Subcutaneous abdominal adipose tissue (tissue), 5 donors: Measurements from ENCODE around the gene SLC26A2.
"Not testable (repeated sequence)": the region's sequence is repeated elsewhere in the genome, so short reads cannot be mapped to it uniquely, and the experiment has no call there.

Experiments used
- H3K27ac ChIP-seq: one replicate; pipeline ENCODE4 v1.7.0; 2013; ENCODE audit warnings: low read depth, mild to moderate bottlenecking, inconsistent platforms, low read length, moderate library complexity
- H3K27me3 ChIP-seq, 5 donors: one replicate each; pipeline ENCODE4 v1.7.0; 2013; ENCODE audit warnings: low read length in 5 of 5, inconsistent platforms in 1 of 5; ENCODE audit not compliant: control insufficient read depth in 5 of 5, insufficient read depth in 4 of 5
- H3K36me3 ChIP-seq, 5 donors: one replicate each; pipeline ENCODE4 v1.7.0; 2013; ENCODE audit warnings: low read length in 5 of 5; ENCODE audit not compliant: control insufficient read depth in 5 of 5, insufficient read depth in 5 of 5
- H3K4me1 ChIP-seq, 5 donors: one replicate each; pipeline ENCODE4 v1.7.0; 2013; ENCODE audit warnings: low read length in 5 of 5, mild to moderate bottlenecking in 3 of 5, moderate library complexity in 1 of 5; ENCODE audit not compliant: control insufficient read depth in 5 of 5, insufficient read depth in 5 of 5
- H3K4me3 ChIP-seq, 5 donors: one replicate each; pipeline ENCODE4 v1.7.0; 2013; ENCODE audit warnings: low read length in 5 of 5, low read depth in 1 of 5
- H3K9ac ChIP-seq, 5 donors: one replicate each; pipeline ENCODE4 v1.7.0; 2013; ENCODE audit warnings: low read length in 5 of 5, mild to moderate bottlenecking in 4 of 5, moderate library complexity in 3 of 5
- H3K9me3 ChIP-seq, 5 donors: one replicate each; pipeline ENCODE4 v1.7.0; 2013; ENCODE audit warnings: low read length in 5 of 5; ENCODE audit not compliant: control insufficient read depth in 5 of 5
- donor health status: healthy.
- donor health status: healthy.
- donor health status: healthy.
- donor health status: healthy.
- donor health status: healthy.

The SLC26A2 gene

GRCh38 chr5:150017226-150018005, 56.9 kb downstream of the SLC26A2 start:
- Histone ChIP-seq H3K27me3 (no peaks in the 10 kb centered on the region), H3K4me1 (peaks cover 0 to 13% (median 0%) of the 10 kb centered on the region in 5 donors), H3K9me3 (peaks cover 0 to 15% (median 0%) of the 10 kb centered on the region in 5 donors), H3K4me3 (no peak overlapping the region), H3K9ac (no peak overlapping the region), H3K27ac (no peak overlapping the region), H3K36me3 (peaks cover 69 to 93% (median 79%) of the 10 kb centered on the region in 5 donors)

- H3K27me3 ChIP-seq: no peaks in the 10 kb centered on the region
- no peak overlapping the region for H3K4me3 ChIP-seq
- H3K9ac ChIP-seq: no peak overlapping the region
- H3K4me1 ChIP-seq: peaks cover 0 to 42% (median 0%) of the 10 kb centered on the region in 5 donors
- no peak overlapping the region for H3K27ac ChIP-seq
- H3K9me3 ChIP-seq: peaks cover 0 to 11% (median 0%) of the 10 kb centered on the region in 5 donors
- H3K36me3 ChIP-seq: peaks cover 56 to 88% (median 76%) of the 10 kb centered on the region in 5 donors
Observed at GRCh38 chr5:150020249-150020648, 59.7 kb downstream of the SLC26A2 start.

GRCh38 chr5:150021491-150022157, 61.1 kb downstream of the SLC26A2 start:
- Histone ChIP-seq H3K27me3 (no peaks in the 10 kb centered on the region), H3K36me3 (peaks cover 55 to 88% (median 73%) of the 10 kb centered on the region in 5 donors), H3K4me3 (peak overlapping the region in 2 of 5 donors; percentile 8 to 23), H3K4me1 (peaks cover 0 to 43% (median 0%) of the 10 kb centered on the region in 5 donors), H3K27ac (peak overlapping the region; percentile 74), H3K9ac (peak overlapping the region in 1 of 5 donors; percentile 15), H3K9me3 (peaks cover 0 to under 1% (median 0%) of the 10 kb centered on the region in 5 donors)

GRCh38 chr5:150022158-150022531, 61.6 kb downstream of the SLC26A2 start:
- peaks cover 0 to 43% (median 0%) of the 10 kb centered on the region in 5 donors for H3K4me1 ChIP-seq
- peak overlapping the region; percentile 74 for H3K27ac ChIP-seq
- peaks cover 59 to 92% (median 78%) of the 10 kb centered on the region in 5 donors for H3K36me3 ChIP-seq
- H3K4me3 ChIP-seq: no peak overlapping the region
- H3K27me3 ChIP-seq: no peaks in the 10 kb centered on the region
- peak overlapping the region in 1 of 5 donors; percentile 15 for H3K9ac ChIP-seq
- H3K9me3 ChIP-seq: no peaks in the 10 kb centered on the region

- Histone ChIP-seq H3K4me3 (no peak overlapping the region), H3K27me3 (no peaks in the 10 kb centered on the region), H3K27ac (peak overlapping the region; percentile 74), H3K36me3 (peaks cover 57 to 91% (median 76%) of the 10 kb centered on the region in 5 donors), H3K4me1 (peaks cover 0 to 43% (median 0%) of the 10 kb centered on the region in 5 donors), H3K9me3 (no peaks in the 10 kb centered on the region), H3K9ac (no peak overlapping the region)
Observed at GRCh38 chr5:150022681-150023080, 62.1 kb downstream of the SLC26A2 start.

GRCh38 chr5:150023136-150023535, 62.6 kb downstream of the SLC26A2 start:
- H3K9me3 ChIP-seq: no peaks in the 10 kb centered on the region
- H3K27me3 ChIP-seq: no peaks in the 10 kb centered on the region
- peak overlapping the region; percentile 74 for H3K27ac ChIP-seq
- H3K9ac ChIP-seq: no peak overlapping the region
- peaks cover 53 to 91% (median 79%) of the 10 kb centered on the region in 5 donors for H3K36me3 ChIP-seq
- H3K4me3 ChIP-seq: no peak overlapping the region
- peaks cover 0 to 43% (median 0%) of the 10 kb centered on the region in 5 donors for H3K4me1 ChIP-seq

- peaks cover 49 to 87% (median 68%) of the 10 kb centered on the region in 5 donors for H3K36me3 ChIP-seq
- no peaks in the 10 kb centered on the region for H3K27me3 ChIP-seq
- peak overlapping the region in 2 of 5 donors; percentile 11 to 19 for H3K9ac ChIP-seq
- H3K9me3 ChIP-seq: no peaks in the 10 kb centered on the region
- peak overlapping the region; percentile 63 for H3K27ac ChIP-seq
- peaks cover 0 to 43% (median 0%) of the 10 kb centered on the region in 5 donors for H3K4me1 ChIP-seq
- H3K4me3 ChIP-seq: no peak overlapping the region
Observed at GRCh38 chr5:150024346-150024984, 63.9 kb downstream of the SLC26A2 start.

GRCh38 chr5:150026682-150027172, 66.2 kb downstream of the SLC26A2 start:
- Histone ChIP-seq H3K27me3 (no peaks in the 10 kb centered on the region), H3K36me3 (peaks cover 44 to 87% (median 68%) of the 10 kb centered on the region in 5 donors), H3K9me3 (no peaks in the 10 kb centered on the region), H3K9ac (no peak overlapping the region), H3K4me3 (no peak overlapping the region), H3K4me1 (peaks cover 0 to 32% (median 0%) of the 10 kb centered on the region in 5 donors), H3K27ac (no peak overlapping the region)

GRCh38 chr5:150028047-150028446, 67.5 kb downstream of the SLC26A2 start:
- Histone ChIP-seq H3K4me1 (peaks cover 0 to 24% (median 0%) of the 10 kb centered on the region in 5 donors), H3K36me3 (peaks cover 51 to 87% (median 76%) of the 10 kb centered on the region in 5 donors)
- not testable (repeated sequence) for H3K9ac ChIP-seq, H3K9me3 ChIP-seq, H3K4me3 ChIP-seq, H3K27ac ChIP-seq, H3K27me3 ChIP-seq
